SH-SY5Y (cell line): ENCODE data around the gene NAT8L.

Source experiments
- GATA2 ChIP-seq: IDR thresholded peaks from 2 replicates; pipeline ENCODE4 v1.6.1; 2011; ENCODE audit warnings: mild to moderate bottlenecking, low read depth, low read length
- GATA3 ChIP-seq: IDR thresholded peaks from 2 replicates; pipeline ENCODE4 v1.6.1; 2011; ENCODE audit warnings: low read depth, mild to moderate bottlenecking, low read length, moderate library complexity

NAT8L gene

GRCh38 chr4:2074588-2074987 is 15.5 kb downstream of the NAT8L start:
- TF ChIP-seq GATA3 (no peak), GATA2 (no peak)

- TF ChIP-seq GATA3 (no peak), GATA2 (no peak)
Observed at GRCh38 chr4:2075171-2075986, 16.3 kb downstream of the NAT8L start.

DNA sequence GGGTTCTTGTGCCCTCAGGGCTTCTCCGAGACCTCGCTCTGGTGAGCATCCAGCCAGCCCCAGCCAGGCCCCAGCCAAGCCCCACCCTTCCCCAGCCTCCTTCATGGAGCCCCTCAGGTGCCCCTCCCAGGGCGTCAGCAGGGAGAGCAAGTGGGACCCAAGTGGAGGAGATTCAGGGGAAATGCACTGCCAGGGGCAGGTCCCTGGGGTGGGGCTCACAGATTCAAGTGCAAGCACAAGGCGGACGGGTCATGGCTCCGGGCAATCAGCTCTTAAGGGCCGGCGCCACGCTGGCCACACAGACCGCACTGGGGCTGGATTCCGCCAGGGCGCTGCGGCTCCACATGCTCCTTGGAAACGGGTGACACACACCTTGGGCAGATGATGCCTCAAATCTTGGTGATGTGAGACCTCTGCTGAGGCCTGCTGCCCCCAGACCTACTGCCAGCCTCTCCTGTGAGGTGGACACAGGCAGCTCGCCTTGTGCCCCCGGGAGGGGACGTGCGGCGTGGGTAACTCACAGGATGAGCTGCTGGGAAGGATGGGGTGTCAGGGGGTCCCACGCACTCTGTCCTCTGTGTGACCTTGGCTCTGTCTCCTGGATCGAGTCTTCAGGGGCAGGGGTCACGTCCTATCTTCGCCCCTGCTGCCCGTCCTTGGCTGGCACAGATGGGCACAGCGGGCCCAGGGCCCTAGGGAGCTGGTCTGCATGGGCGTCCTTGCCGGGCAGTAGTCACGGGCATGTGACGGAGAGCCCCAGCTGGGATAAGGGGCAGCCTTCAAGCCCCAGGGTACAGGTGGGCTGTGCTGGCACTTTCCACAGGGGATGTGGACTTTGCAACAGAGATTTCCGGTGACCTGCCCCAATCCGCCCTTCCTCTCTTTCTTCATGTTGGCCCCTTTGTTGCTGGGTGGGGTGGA is 17.1 kb downstream of the NAT8L start:
- TF ChIP-seq GATA2 (no peak), GATA3 (no peak)

DNA sequence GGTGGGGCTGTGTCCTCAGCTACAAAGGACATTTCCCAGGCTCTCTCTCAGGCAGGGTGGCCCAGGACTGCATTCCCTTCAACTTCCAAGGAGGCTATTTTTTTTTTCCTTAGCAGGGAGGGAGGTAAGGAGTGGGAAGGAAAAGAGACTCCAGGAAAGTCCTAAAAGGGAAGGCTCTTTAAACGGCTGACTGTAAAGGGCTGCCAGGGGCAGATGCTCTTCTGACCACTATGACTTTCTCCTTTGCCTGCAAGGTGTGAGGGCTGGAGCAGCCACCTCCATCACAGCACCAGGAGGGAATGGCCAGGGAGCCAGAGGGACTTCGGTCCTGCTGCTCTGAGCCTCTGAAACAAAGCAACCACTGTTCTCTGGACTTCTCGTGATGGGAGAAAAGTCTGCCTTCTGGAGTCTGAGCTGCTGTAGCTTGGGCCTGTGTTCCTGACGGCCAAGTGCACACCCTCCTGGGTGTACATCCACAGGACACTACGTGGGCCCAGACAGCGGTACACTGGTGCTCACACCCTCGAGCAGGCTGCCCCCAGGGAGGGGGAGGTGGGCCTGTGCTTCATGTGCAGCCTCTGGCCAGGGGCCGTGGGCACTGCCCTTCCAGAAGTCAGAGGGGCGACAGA is 17.9 kb downstream of the NAT8L start:
- no peak for TF ChIP-seq GATA3

DNA sequence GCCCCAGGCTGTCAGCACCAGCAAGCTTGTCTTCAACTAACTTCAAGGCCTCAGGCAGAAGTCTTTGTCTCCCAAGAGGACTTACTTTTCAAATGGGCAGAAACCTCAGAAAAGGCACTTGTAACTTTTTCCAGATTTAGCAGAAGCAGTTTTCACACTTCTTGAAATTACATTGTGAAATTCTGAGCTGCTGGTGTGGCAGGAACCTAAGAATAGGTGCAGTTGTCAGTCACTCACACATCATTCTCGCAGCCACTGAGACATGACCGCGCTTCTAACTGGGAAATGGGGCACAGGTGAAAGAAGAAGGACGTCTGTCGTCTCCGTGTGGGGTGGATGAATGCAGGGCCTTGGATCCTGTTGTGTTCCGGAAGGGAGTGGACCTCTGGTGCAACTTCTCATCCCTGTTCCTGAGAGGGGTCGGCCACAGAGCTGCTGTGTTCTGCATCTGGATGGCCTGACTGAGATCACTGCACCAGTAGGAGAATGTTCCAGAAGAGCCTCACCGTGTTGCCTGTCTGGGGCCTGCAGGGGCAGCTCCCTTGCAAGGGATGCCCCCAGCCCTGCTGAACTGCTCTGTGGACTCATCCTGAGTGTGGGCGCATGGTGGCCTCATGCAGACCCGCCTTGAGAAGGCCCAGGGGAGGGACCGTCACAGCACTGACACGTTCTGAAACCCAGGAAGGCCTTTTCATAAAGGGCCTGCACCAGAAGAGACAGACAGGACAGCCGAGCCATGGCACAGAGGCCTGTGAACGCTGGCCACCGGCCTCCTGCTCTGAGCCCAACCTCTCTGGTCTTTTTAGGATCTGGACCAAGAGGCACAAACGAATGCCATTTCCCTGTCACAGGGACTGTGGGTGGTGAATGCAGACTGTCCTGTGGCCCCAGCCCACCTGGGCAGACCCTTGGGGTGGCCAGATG is 18.7 kb downstream of the NAT8L start:
- no peak for TF ChIP-seq GATA2
- TF ChIP-seq GATA3 = no peak

DNA sequence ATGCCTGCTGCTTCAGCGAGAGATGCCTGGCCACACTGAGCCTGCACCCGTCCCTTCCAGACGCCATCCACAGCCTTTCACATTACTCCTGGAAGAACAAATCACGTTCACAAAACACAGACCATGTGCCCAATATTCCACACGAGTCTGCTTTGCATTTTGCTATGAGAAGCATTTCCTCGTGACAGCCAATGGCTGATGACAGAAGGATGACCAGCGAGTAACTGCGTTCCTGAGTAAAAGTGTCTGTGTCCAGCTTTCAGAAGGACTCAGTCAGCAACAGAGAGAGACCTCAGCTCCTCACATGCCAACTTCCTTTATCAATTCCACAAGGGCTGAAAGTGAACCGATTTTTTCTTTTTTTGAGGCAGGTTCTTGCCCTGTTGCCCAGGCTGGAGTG is 19.5 kb downstream of the NAT8L start:
- no peak for TF ChIP-seq GATA3
- no peak for TF ChIP-seq GATA2

DNA sequence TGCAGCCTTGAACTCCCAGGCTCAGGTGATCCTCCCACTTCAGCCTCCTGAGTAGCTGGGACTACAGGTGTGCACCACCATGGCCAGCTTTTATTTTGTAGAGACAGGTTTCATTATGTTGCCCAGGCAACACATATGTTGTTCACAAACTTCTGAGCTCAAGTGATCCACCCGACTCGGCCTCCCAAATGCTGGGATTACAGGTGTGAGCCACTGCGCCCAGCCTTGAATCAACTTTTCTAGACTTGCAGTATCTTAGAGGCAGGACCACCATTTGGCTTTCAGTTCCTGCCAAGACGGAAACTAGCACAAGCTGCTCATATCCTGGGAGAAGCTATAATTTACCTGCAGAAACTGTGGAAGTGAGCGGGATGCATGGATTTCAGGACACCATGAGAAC is 19.9 kb downstream of the NAT8L start:
- TF ChIP-seq GATA2 (no peak), GATA3 (no peak)

GRCh38 chr4:2079926-2080325 is 20.8 kb downstream of the NAT8L start:
- no peak for TF ChIP-seq GATA2
- no peak for TF ChIP-seq GATA3

GRCh38 chr4:2080429-2081300 is 21.5 kb downstream of the NAT8L start:
- TF ChIP-seq GATA3 (no peak), GATA2 (no peak)

DNA sequence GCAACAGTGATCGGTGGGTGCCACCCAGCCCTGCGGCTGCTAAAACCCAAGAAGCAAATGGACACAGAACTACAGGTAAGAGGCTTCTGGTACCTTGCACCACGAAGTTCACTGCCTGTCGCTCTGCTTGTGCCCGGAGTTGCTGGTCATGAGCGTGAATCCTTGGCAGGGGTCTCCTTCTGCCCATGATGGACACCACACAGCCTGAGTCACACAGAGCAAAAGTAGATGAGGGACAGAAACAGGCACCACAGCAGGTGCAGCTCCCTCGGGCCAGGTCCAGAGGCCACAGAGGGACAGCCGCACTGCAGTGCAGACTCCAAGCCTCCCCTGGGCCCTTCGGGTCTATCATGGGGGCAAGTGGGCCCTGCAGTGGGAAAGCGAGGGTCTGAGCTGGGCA is 22.4 kb downstream of the NAT8L start:
- TF ChIP-seq GATA2 (no peak), GATA3 (no peak)

- TF ChIP-seq GATA2 = no peak
- no peak for TF ChIP-seq GATA3
Observed at GRCh38 chr4:2082118-2082517, 23.0 kb downstream of the NAT8L start.

- TF ChIP-seq GATA3 (no peak), GATA2 (no peak)
Observed at GRCh38 chr4:2082627-2083026, 23.5 kb downstream of the NAT8L start.
